ENCODE data around the gene PTPRS. TPM values are rescaled to one million over a fixed set of nuclear protein-coding genes. Genes with fewer than 3 reads are reported as not detected.

Gene PTPRS
- total and polyA plus RNA-seq, 2 of the 8 experiments (the other 6 are each of a cell fraction or from before 2014, with no cell fraction given): 96.8 to 223 TPM

- H3K14ac ChIP-seq (ENCODE audit: insufficient read length): no peak overlapping the region
- TF ChIP-seq BRCA1 (IDR thresholded peaks at IDR 0.05; ENCODE audit: low read depth, low read length): no peak
- no peak for TF ChIP-seq POLR2A (IDR thresholded peaks at IDR 0.05; ENCODE audit: control extremely low read depth in 1 of 2, low read depth in 2 of 2, low read length in 2 of 2)
- no peak for TF ChIP-seq EGR1 (IDR thresholded peaks at IDR 0.05; ENCODE audit: borderline replicate concordance, low read depth, low read length)
- no peak for TF ChIP-seq KDM1A (IDR thresholded peaks at IDR 0.05; ENCODE audit: borderline replicate concordance, low read length)
- TF ChIP-seq SIN3A (conservative IDR thresholded peaks at IDR 0.05 in 1 of 2, IDR thresholded peaks at IDR 0.05 in 1 of 2; ENCODE audit: low read depth in 1 of 2, low read length in 2 of 2): no peak
- no peak for TF ChIP-seq TBP (IDR thresholded peaks at IDR 0.05; ENCODE audit: low read depth, low read length)
- TF ChIP-seq RBBP5 (IDR thresholded peaks at IDR 0.05; ENCODE audit: borderline replicate concordance, low read depth, low read length): no peak
- no peak for TF ChIP-seq MAX (IDR thresholded peaks at IDR 0.05)
- TF ChIP-seq FOSL1 (IDR thresholded peaks at IDR 0.05; ENCODE audit: insufficient read depth, low read depth, low read length): no peak
- no peak for TF ChIP-seq GTF2F1 (IDR thresholded peaks at IDR 0.05; ENCODE audit: borderline replicate concordance, low read depth, low read length)
- H3K4me3 ChIP-seq (ENCODE audit: extremely low read depth in 1 of 4, insufficient read depth in 2 of 4, low read depth in 3 of 4, low read length in 4 of 4): no peak overlapping the region
- H3K9ac ChIP-seq (replicated peaks in 1 of 4; ENCODE audit: extremely low read depth in 1 of 4, low read depth in 3 of 4, low read length in 3 of 4): no peak overlapping the region
- no peak overlapping the region for H3K23ac ChIP-seq (ENCODE audit: insufficient read length)
- no peak overlapping the region for H3K4me2 ChIP-seq (ENCODE audit: insufficient read depth in 1 of 2, low read depth in 2 of 2, low read length in 2 of 2)
- no peak overlapping the region for H2BK12ac ChIP-seq (ENCODE audit: low read depth, low read length)
- DNase-seq (ENCODE audit: low read depth in 1 of 2, low spot score in 2 of 2) (no peak), FAIRE-seq (no peak)
- no peak overlapping the region for H2BK120ac ChIP-seq (replicated peaks; ENCODE audit: low read depth, low read length)
- no peak overlapping the region for H3K4ac ChIP-seq (replicated peaks; ENCODE audit: insufficient read length, low read depth, low read length)
- no peaks in the 10 kb centered on the region for H3K27me3 ChIP-seq (replicated peaks in 1 of 4; ENCODE audit: control insufficient read depth in 3 of 4, extremely low read depth in 1 of 4, insufficient read depth in 3 of 4, low read length in 3 of 4)
- ChIA-PET CTCF (ENCODE audit: partially characterized antibody) (interaction anchor here (0.9 to 3.1 kb wide), 3 partner anchors 8 to 18 kb away, joined by 4 to 14 read pairs (median 10); no protein-coding TSS in a partner anchor), POLR2A (ENCODE audit: partially characterized antibody) (no interaction called here)
- no peak overlapping the region for H4K91ac ChIP-seq (replicated peaks; ENCODE audit: insufficient read length, low read length)
- H3K27ac ChIP-seq (ENCODE audit: low read depth, low read length): no peak overlapping the region
- no peak overlapping the region for H3K56ac ChIP-seq (replicated peaks; ENCODE audit: insufficient read length, low read depth, low read length)
- no peaks in the 10 kb centered on the region for H3K79me2 ChIP-seq (ENCODE audit: control insufficient read depth in 1 of 2, insufficient read depth in 2 of 2, low read length in 2 of 2)
- no peaks in the 10 kb centered on the region for H3K36me3 ChIP-seq (ENCODE audit: control insufficient read depth in 2 of 4, insufficient read depth in 4 of 4, low read length in 3 of 4)
- peaks cover 5 to 7% of the 10 kb centered on the region in 2 experiments; a peak in 3 of 4 replicates for H3K9me3 ChIP-seq (ENCODE audit: insufficient read depth in 2 of 2, low read depth in 1 of 2, low read length in 1 of 2)
- H4K8ac ChIP-seq (ENCODE audit: extremely low read depth, insufficient read depth, low read length): no peak overlapping the region
- no peaks in the 10 kb centered on the region for H3K23me2 ChIP-seq (ENCODE audit: low read depth, low read length)
- H2AK5ac ChIP-seq (ENCODE audit: low read depth, low read length): no peak overlapping the region
- no peaks in the 10 kb centered on the region for H3K79me1 ChIP-seq (ENCODE audit: low read depth, low read length)
- WGBS, 2 experiments (ENCODE audit: extremely low coverage in 1 of 2, insufficient coverage in 1 of 2, insufficient read length in 1 of 2, insufficient replicate concordance in 2 of 2, low coverage in 1 of 2, low lambda C conversion rate in 2 of 2, missing lambda C conversion rate in 1 of 2): 72% methylated on average over 16 of the region's 16 CpGs; no CpG with 5 or more reads in 1 of the 2 experiments
- no peak overlapping the region for H2BK20ac ChIP-seq (ENCODE audit: low read length)
- H3K18ac ChIP-seq (ENCODE audit: extremely low read depth, low read length): no peak overlapping the region
- no peak overlapping the region for H2BK5ac ChIP-seq (ENCODE audit: low read depth, low read length)
- H4K20me1 ChIP-seq (replicated peaks in 1 of 2; ENCODE audit: control insufficient read depth in 1 of 2, insufficient read depth in 2 of 2, low read length in 2 of 2): no peaks in the 10 kb centered on the region
- no peak overlapping the region for H2AFZ ChIP-seq (ENCODE audit: low read length)
- no peak overlapping the region for H2BK15ac ChIP-seq (ENCODE audit: low read length)
- no peaks in the 10 kb centered on the region for H3K4me1 ChIP-seq (replicated peaks in 1 of 4; ENCODE audit: control insufficient read depth in 3 of 4, insufficient read depth in 4 of 4, low read length in 3 of 4)
- H4K5ac ChIP-seq (ENCODE audit: insufficient read length, low read depth, low read length): no peak overlapping the region
These were observed 46.2 kb upstream of the PTPRS start for GRCh38 chr19:5386841-5387240.

Data from H1 (cell line).